CD4-positive, alpha-beta T cell treated with Interleukin-15 for 1 hour (primary cell): ENCODE results near the gene CTDNEP1.

Experiments used
- DNase-seq: peaks from one replicate; pipeline ENCODE4 v3.0.0-alpha.2; 2020

The CTDNEP1 gene

GRCh38 chr17:7279448-7279847 lies 27.9 kb upstream of the CTDNEP1 start:
- no peak for DNase-seq

GRCh38 chr17:7266784-7267183 lies 15.2 kb upstream of the CTDNEP1 start:
- no peak for DNase-seq

- DNase-seq: no peak
Measured at GRCh38 chr17:7263801-7264078, 12.2 kb upstream of the CTDNEP1 start.

GRCh38 chr17:7262935-7263800 lies 11.6 kb upstream of the CTDNEP1 start:
- DNase-seq: peak; percentile 17

- no peak for DNase-seq
Measured at GRCh38 chr17:7262192-7262934, 10.8 kb upstream of the CTDNEP1 start, which contains the start of gene CLDN7. Gene CLDN7 (minus strand): TSS chr17:7262478. CDS start chr17:7262043, 435 bp downstream.

- peak; percentile 26 for DNase-seq
Measured at GRCh38 chr17:7261379-7262191, 10.1 kb upstream of the CTDNEP1 start.

- DNase-seq: peak; percentile 15
Measured at GRCh38 chr17:7260651-7261378, 9.3 kb upstream of the CTDNEP1 start.

- DNase-seq: peak; percentile 10
Measured at GRCh38 chr17:7260151-7260550, 8.6 kb upstream of the CTDNEP1 start.

GRCh38 chr17:7259555-7259889 lies 8.0 kb upstream of the CTDNEP1 start:
- DNase-seq: peak; percentile 2

- DNase-seq: peak; percentile 15
Measured at GRCh38 chr17:7258731-7259554, 7.4 kb upstream of the CTDNEP1 start.

GRCh38 chr17:7256766-7257456 lies 5.4 kb upstream of the CTDNEP1 start:
- DNase-seq: no peak

- no peak for DNase-seq
Measured at GRCh38 chr17:7254511-7254910, 3.0 kb upstream of the CTDNEP1 start.

- no peak for DNase-seq
Measured at GRCh38 chr17:7253082-7253481, 1.5 kb upstream of the CTDNEP1 start.

GRCh38 chr17:7252176-7253043 lies 876 bp upstream of the CTDNEP1 start, which contains the start of gene ELP5:
Gene ELP5 (plus strand): TSS chr17:7252215. CDS start chr17:7252551, 336 bp downstream.
- peak; percentile 91 for DNase-seq

- peak; percentile 67 for DNase-seq
Measured at GRCh38 chr17:7250695-7251627, 573 bp downstream of the CTDNEP1 start.

GRCh38 chr17:7249830-7250229 lies 1.7 kb downstream of the CTDNEP1 start:
- DNase-seq: no peak

- no peak for DNase-seq
Measured at GRCh38 chr17:7249214-7249613, 2.3 kb downstream of the CTDNEP1 start.

GRCh38 chr17:7248796-7249195 lies 2.7 kb downstream of the CTDNEP1 start:
- no peak for DNase-seq

- no peak for DNase-seq
Measured at GRCh38 chr17:7246779-7247178, 4.8 kb downstream of the CTDNEP1 start.
